ENCODE measurements around the gene NDUFS6.
A peak's percentile ranks its signal among the peaks of the same experiment; 100 is the strongest.

Gene NDUFS6

DNA sequence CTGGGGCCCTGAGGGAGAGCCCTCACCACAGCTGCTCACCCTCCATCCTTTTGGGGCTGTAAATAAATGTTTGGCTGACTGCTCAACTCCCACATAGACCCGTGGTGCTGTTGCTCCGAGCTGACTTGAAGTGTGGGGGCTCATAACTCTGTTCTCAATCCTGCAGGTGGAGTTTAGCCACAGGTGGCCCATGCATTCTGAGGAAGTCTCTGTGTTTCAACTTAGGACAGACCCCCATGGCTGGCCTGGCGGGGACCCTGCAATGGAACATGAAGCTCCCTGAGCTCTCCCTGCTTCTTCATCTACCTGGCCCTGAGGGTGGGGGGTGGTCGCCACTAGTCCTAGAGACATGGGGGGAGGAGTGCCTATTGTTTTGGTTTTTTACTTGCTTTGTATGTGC, 19.7 kb downstream of the NDUFS6 start:
- Histone ChIP-seq H3K9me3 (ENCODE audit: control insufficient read depth, insufficient read depth, low read length) (no peaks in the 10 kb centered on the region), H3K4me1 (ENCODE audit: control insufficient read depth, insufficient read depth, low read length) (peaks cover 15% of the 10 kb centered on the region), H3K9ac (ENCODE audit: low read depth, low read length) (no peak overlapping the region), H3K36me3 (ENCODE audit: control insufficient read depth, insufficient read depth, low read length) (peaks cover 62% of the 10 kb centered on the region), H3K27me3 (ENCODE audit: control insufficient read depth, insufficient read depth, low read length) (no peaks in the 10 kb centered on the region), H3K27ac (ENCODE audit: low read depth, low read length) (no peak overlapping the region), H3K4me3 (ENCODE audit: low read depth, low read length) (no peak overlapping the region)

DNA sequence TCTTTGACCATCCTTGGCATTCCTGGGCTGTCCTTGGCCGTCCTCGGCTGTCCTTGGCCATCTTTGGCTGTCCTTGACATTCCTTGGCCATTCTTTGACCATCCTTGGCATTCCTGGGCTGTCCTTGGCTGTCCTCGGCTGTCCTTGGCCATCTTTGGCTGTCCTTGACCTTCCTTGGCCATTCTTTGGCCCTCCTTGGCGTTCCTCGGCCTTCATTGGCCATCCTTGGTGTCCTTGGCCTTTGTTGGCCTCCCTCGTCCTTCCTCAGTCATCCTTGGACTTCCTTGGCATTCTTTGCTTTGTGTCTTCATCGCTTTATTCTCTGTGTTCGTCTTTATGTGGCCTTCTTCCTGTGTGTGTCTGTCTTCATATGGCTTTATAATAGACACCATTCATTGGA, 20.7 kb downstream of the NDUFS6 start:
- H3K4me1 ChIP-seq (ENCODE audit: control insufficient read depth, insufficient read depth, low read length): peaks cover 13% of the 10 kb centered on the region
- H3K36me3 ChIP-seq (ENCODE audit: control insufficient read depth, insufficient read depth, low read length): peaks cover 62% of the 10 kb centered on the region
- H3K9ac ChIP-seq (ENCODE audit: low read depth, low read length): no peak overlapping the region
- no peaks in the 10 kb centered on the region for H3K27me3 ChIP-seq (ENCODE audit: control insufficient read depth, insufficient read depth, low read length)
- H3K4me3 ChIP-seq (ENCODE audit: low read depth, low read length): no peak overlapping the region
- H3K9me3 ChIP-seq (ENCODE audit: control insufficient read depth, insufficient read depth, low read length): no peaks in the 10 kb centered on the region
- no peak overlapping the region for H3K27ac ChIP-seq (ENCODE audit: low read depth, low read length)

GRCh38 chr5:1823381-1824034, 22.3 kb downstream of the NDUFS6 start:
- Histone ChIP-seq H3K4me3 (ENCODE audit: low read depth, low read length) (no peak overlapping the region), H3K9ac (ENCODE audit: low read depth, low read length) (no peak overlapping the region), H3K27ac (ENCODE audit: low read depth, low read length) (no peak overlapping the region), H3K36me3 (ENCODE audit: control insufficient read depth, insufficient read depth, low read length) (peaks cover 56% of the 10 kb centered on the region), H3K27me3 (ENCODE audit: control insufficient read depth, insufficient read depth, low read length) (no peaks in the 10 kb centered on the region), H3K4me1 (ENCODE audit: control insufficient read depth, insufficient read depth, low read length) (peaks cover 19% of the 10 kb centered on the region), H3K9me3 (ENCODE audit: control insufficient read depth, insufficient read depth, low read length) (no peaks in the 10 kb centered on the region)

GRCh38 chr5:1824109-1824821, 23.1 kb downstream of the NDUFS6 start:
- no peaks in the 10 kb centered on the region for H3K9me3 ChIP-seq (ENCODE audit: control insufficient read depth, insufficient read depth, low read length)
- no peaks in the 10 kb centered on the region for H3K27me3 ChIP-seq (ENCODE audit: control insufficient read depth, insufficient read depth, low read length)
- H3K4me3 ChIP-seq (ENCODE audit: low read depth, low read length): no peak overlapping the region
- no peak overlapping the region for H3K9ac ChIP-seq (ENCODE audit: low read depth, low read length)
- peaks cover 55% of the 10 kb centered on the region for H3K36me3 ChIP-seq (ENCODE audit: control insufficient read depth, insufficient read depth, low read length)
- peaks cover 14% of the 10 kb centered on the region for H3K4me1 ChIP-seq (ENCODE audit: control insufficient read depth, insufficient read depth, low read length)
- no peak overlapping the region for H3K27ac ChIP-seq (ENCODE audit: low read depth, low read length)

- no peaks in the 10 kb centered on the region for H3K9me3 ChIP-seq (ENCODE audit: control insufficient read depth, insufficient read depth, low read length)
- no peak overlapping the region for H3K4me3 ChIP-seq (ENCODE audit: low read depth, low read length)
- H3K4me1 ChIP-seq (ENCODE audit: control insufficient read depth, insufficient read depth, low read length): peaks cover 12% of the 10 kb centered on the region; the same call in 1 of the 2 replicates
- peaks cover 46% of the 10 kb centered on the region for H3K36me3 ChIP-seq (ENCODE audit: control insufficient read depth, insufficient read depth, low read length)
- no peaks in the 10 kb centered on the region for H3K27me3 ChIP-seq (ENCODE audit: control insufficient read depth, insufficient read depth, low read length)
- H3K9ac ChIP-seq (ENCODE audit: low read depth, low read length): no peak overlapping the region
- H3K27ac ChIP-seq (ENCODE audit: low read depth, low read length): no peak overlapping the region
Observed at GRCh38 chr5:1824903-1825841, 24.0 kb downstream of the NDUFS6 start.

DNA sequence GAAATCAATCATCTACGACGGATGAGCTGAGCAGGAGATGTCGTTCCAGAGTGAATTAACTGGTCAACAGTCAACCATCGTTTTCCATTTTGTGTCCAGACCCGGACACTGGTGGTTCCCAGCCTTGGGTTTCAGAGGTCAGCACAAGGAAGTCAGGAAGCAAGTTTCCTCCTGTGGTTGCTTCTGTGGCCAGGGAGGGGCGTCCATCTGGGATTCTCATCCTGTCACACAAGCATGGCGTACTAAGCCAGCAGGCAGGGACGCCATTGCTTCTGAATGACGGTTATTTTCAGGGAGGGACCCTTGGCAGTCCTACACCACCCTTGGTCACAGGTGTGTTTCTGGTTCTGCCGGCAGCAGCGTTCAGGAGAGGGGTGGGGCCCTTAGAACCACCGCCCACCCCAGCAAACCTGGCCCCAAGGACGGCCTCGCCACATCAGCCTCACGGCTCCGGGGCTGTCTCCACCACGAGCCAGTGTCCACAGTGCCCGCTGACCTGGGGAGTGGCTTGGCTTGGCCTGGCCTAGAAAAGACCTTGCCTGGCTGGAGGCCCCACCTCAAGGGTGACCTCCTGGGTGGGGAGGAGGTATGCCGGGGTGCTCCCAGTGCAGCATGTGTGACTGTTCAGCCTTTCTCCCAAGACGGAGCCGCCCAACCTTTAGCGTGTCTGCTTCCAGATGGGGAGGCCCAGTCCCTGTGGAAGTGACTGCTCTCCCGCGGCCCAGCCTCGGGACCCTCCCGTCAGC, 25.2 kb downstream of the NDUFS6 start:
- Histone ChIP-seq H3K36me3 (ENCODE audit: control insufficient read depth, insufficient read depth, low read length) (peaks cover 33% of the 10 kb centered on the region), H3K9me3 (ENCODE audit: control insufficient read depth, insufficient read depth, low read length) (no peaks in the 10 kb centered on the region), H3K27me3 (ENCODE audit: control insufficient read depth, insufficient read depth, low read length) (no peaks in the 10 kb centered on the region), H3K4me1 (ENCODE audit: control insufficient read depth, insufficient read depth, low read length) (peaks cover 17% of the 10 kb centered on the region), H3K4me3 (ENCODE audit: low read depth, low read length) (no peak overlapping the region), H3K27ac (ENCODE audit: low read depth, low read length) (no peak overlapping the region), H3K9ac (ENCODE audit: low read depth, low read length) (no peak overlapping the region)

DNA sequence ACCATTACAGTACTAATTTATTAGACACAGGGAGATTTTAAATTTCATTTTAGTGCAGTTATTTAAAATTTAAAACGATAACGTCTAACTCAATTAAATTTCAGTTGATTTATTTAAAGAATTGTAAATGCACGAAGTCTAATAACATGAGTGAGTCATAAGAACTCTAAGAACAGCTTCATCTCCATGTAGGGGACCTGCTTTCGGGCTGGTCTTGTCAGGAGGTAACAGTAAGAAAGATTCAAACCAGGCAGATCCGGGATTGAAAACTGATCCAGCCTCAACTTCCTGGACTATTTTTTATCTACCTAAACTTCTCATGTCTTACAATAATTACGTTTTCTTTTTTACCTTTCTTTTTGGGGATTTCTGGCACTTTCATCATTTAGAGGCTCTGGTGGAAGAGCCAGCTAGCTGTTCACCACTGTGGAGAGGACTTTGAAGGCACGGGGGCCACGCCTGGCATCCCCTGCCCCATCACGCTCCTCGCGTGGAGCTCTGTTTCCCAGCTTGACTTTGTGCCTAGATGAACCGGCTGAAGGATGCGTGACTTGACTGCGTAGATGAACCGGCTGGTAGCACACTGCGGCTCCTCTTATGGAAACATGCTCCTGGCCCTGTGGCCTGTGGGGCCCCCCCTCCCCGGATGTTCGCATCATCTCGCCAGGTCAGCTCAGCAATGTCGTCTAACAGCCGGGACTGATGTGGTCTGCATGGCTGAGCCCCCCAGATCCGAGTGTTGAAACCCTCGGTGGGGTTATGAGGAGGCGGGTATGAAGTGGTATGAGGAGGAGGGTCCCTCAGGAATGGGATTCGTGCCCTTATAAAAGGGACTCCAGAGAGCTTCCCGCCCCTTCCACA, 26.0 kb downstream of the NDUFS6 start:
- H3K9me3 ChIP-seq (ENCODE audit: control insufficient read depth, insufficient read depth, low read length): no peaks in the 10 kb centered on the region
- no peak overlapping the region for H3K9ac ChIP-seq (ENCODE audit: low read depth, low read length)
- H3K27ac ChIP-seq (ENCODE audit: low read depth, low read length): no peak overlapping the region
- H3K4me3 ChIP-seq (ENCODE audit: low read depth, low read length): peak overlapping the region; percentile 45; the same call in 1 of the 2 replicates
- H3K27me3 ChIP-seq (ENCODE audit: control insufficient read depth, insufficient read depth, low read length): no peaks in the 10 kb centered on the region
- peaks cover 23% of the 10 kb centered on the region for H3K4me1 ChIP-seq (ENCODE audit: control insufficient read depth, insufficient read depth, low read length)
- H3K36me3 ChIP-seq (ENCODE audit: control insufficient read depth, insufficient read depth, low read length): peaks cover 28% of the 10 kb centered on the region

- no peak overlapping the region for H3K9ac ChIP-seq (ENCODE audit: low read depth, low read length)
- H3K36me3 ChIP-seq (ENCODE audit: control insufficient read depth, insufficient read depth, low read length): peaks cover 24% of the 10 kb centered on the region
- peaks cover 23% of the 10 kb centered on the region for H3K4me1 ChIP-seq (ENCODE audit: control insufficient read depth, insufficient read depth, low read length)
- H3K27ac ChIP-seq (ENCODE audit: low read depth, low read length): peak overlapping the region; percentile 27
- H3K27me3 ChIP-seq (ENCODE audit: control insufficient read depth, insufficient read depth, low read length): no peaks in the 10 kb centered on the region
- H3K4me3 ChIP-seq (ENCODE audit: low read depth, low read length): peak overlapping the region; percentile 45; the same call in 1 of the 2 replicates
- no peaks in the 10 kb centered on the region for H3K9me3 ChIP-seq (ENCODE audit: control insufficient read depth, insufficient read depth, low read length)
Observed at GRCh38 chr5:1827886-1828397, 26.7 kb downstream of the NDUFS6 start.

GRCh38 chr5:1830571-1831228, 29.5 kb downstream of the NDUFS6 start:
- peaks cover 30% of the 10 kb centered on the region for H3K4me1 ChIP-seq (ENCODE audit: control insufficient read depth, insufficient read depth, low read length)
- H3K27me3 ChIP-seq (ENCODE audit: control insufficient read depth, insufficient read depth, low read length): no peaks in the 10 kb centered on the region
- no peak overlapping the region for H3K27ac ChIP-seq (ENCODE audit: low read depth, low read length)
- H3K36me3 ChIP-seq (ENCODE audit: control insufficient read depth, insufficient read depth, low read length): peaks cover 9% of the 10 kb centered on the region; the same call in 1 of the 2 replicates
- no peak overlapping the region for H3K9ac ChIP-seq (ENCODE audit: low read depth, low read length)
- H3K9me3 ChIP-seq (ENCODE audit: control insufficient read depth, insufficient read depth, low read length): no peaks in the 10 kb centered on the region
- H3K4me3 ChIP-seq (ENCODE audit: low read depth, low read length): no peak overlapping the region

Measured in HUES48 (cell line).